NCI-H2081 treated with DMSO at 0.1 percent for 48 hours (cell line): ENCODE data around the gene FBXW12.
"Not testable (repeated sequence)": the region's sequence is repeated elsewhere in the genome, so short reads cannot be mapped to it uniquely, and the experiment has no call there.

Source experiments
- DNase-seq: peaks from one replicate; lab custom pipeline; 2025; lab: John Stamatoyannopoulos, UW

The FBXW12 gene

GRCh38 chr3:48371651-48372376, at the start of gene FBXW12:
Gene FBXW12, plus strand, starts transcription at chr3:48372219. Its CDS starts 549 bp downstream, at chr3:48372768.
- no peak for DNase-seq

GRCh38 chr3:48331706-48332435, 40.1 kb upstream of the FBXW12 start:
- DNase-seq = not testable (repeated sequence)

- DNase-seq = not testable (repeated sequence)
These were observed 38.4 kb upstream of the FBXW12 start, which contains the start of gene SPINK8 for GRCh38 chr3:48333346-48334245. Gene SPINK8, minus strand, starts transcription at chr3:48333661. Its CDS starts 5,320 bp downstream, at chr3:48328341.

- no peak for DNase-seq
These were observed 37.4 kb upstream of the FBXW12 start for GRCh38 chr3:48334605-48335004.

- DNase-seq = not testable (repeated sequence)
These were observed 36.7 kb upstream of the FBXW12 start for GRCh38 chr3:48335286-48335685.

- DNase-seq = not testable (repeated sequence)
These were observed 34.5 kb upstream of the FBXW12 start for GRCh38 chr3:48337536-48337935.

- DNase-seq = no peak
These were observed 33.4 kb upstream of the FBXW12 start for GRCh38 chr3:48338635-48339034.

- DNase-seq = no peak
These were observed 28.6 kb upstream of the FBXW12 start for GRCh38 chr3:48343432-48343831.

- no peak for DNase-seq
These were observed 27.0 kb upstream of the FBXW12 start for GRCh38 chr3:48344867-48345507.

GRCh38 chr3:48345946-48346572, 26.0 kb upstream of the FBXW12 start:
- DNase-seq = no peak

- DNase-seq = no peak
These were observed 24.5 kb upstream of the FBXW12 start for GRCh38 chr3:48347500-48347899.

GRCh38 chr3:48352546-48352945, 19.5 kb upstream of the FBXW12 start:
- DNase-seq = no peak

GRCh38 chr3:48353987-48354386, 18.0 kb upstream of the FBXW12 start:
- DNase-seq = no peak

GRCh38 chr3:48356419-48356818, 15.6 kb upstream of the FBXW12 start:
- DNase-seq = no peak

- DNase-seq = no peak
These were observed 10.1 kb upstream of the FBXW12 start for GRCh38 chr3:48361928-48362327.

- no peak for DNase-seq
These were observed 7.2 kb upstream of the FBXW12 start for GRCh38 chr3:48364840-48365239.

GRCh38 chr3:48367201-48367600, 4.8 kb upstream of the FBXW12 start:
- peak; percentile 14 for DNase-seq

- DNase-seq = no peak
These were observed 2.2 kb upstream of the FBXW12 start for GRCh38 chr3:48369693-48370332.

- no peak for DNase-seq
These were observed 1.7 kb upstream of the FBXW12 start for GRCh38 chr3:48370333-48370713.

- no peak for DNase-seq
These were observed 355 bp downstream of the FBXW12 start for GRCh38 chr3:48372377-48372770.
